ENCODE data around the gene PRIMPOL. TPM values are rescaled to one million over a fixed set of nuclear protein-coding genes. Genes with fewer than 3 reads are reported as not detected.
A peak's percentile ranks its signal among the peaks of the same experiment; 100 is the strongest.

The PRIMPOL gene
- total and polyA plus RNA-seq, 2 of the 4 experiments (the other 2 are of a cell fraction), result 5.6 to 8.8 TPM

DNA sequence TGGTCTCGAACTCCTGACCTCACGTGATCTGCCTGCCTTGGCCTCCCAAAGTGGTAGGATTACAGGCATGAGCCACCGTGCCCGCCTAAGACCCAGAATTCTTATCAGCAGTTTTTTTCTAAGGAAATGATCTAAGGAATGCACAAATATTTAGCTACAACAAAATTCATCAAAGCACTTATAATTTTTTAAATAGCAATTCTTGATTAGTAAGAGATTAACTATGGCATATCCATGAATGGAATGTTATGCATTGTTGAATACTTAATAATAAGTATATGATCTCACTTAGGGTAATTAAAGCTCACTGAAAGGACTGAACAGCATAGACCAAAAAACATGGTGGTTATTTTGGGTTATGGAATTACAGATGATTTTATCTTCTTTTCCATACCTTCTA lies 66.0 kb downstream of the PRIMPOL start:
- no peak overlapping the region for H3K56ac ChIP-seq (ENCODE audit: extremely low read depth, insufficient read depth, low read length)
- DNase-seq (peak; percentile 10), ATAC-seq (ENCODE audit: low read depth) (peak; percentile 40; the same call in 1 of the 2 replicates)
- H2BK120ac ChIP-seq (ENCODE audit: low read depth, low read length), result no peak overlapping the region
- H3K4me1 ChIP-seq (ENCODE audit: control insufficient read depth, insufficient read depth, low read length), result no peaks in the 10 kb centered on the region; the same call in 1 of the 2 replicates
- no peak overlapping the region for H4K91ac ChIP-seq (ENCODE audit: insufficient read depth, low read depth, low read length)
- H4K5ac ChIP-seq (ENCODE audit: low read depth, low read length), result no peak overlapping the region
- no peak overlapping the region for H2AFZ ChIP-seq (replicated peaks; ENCODE audit: low read length, poor library complexity)
- no TSS peak for BruUV-seq (replicated peaks)
- no peak overlapping the region for H3K18ac ChIP-seq (ENCODE audit: low read depth, low read length)
- H2AK5ac ChIP-seq (ENCODE audit: low read depth, low read length), result no peak overlapping the region
- TF ChIP-seq CHD1 (IDR thresholded peaks at IDR 0.05; ENCODE audit: low read depth, low read length), result no peak
- intact Hi-C loops (cut with micrococcal nuclease), result no loop called here
- H2AK9ac ChIP-seq (replicated peaks; ENCODE audit: low read depth, low read length, poor library complexity), result no peak overlapping the region
- peak overlapping the region; percentile 57; the same call in 1 of the 2 replicates for H3K27ac ChIP-seq (ENCODE audit: insufficient read depth, low read length)
- H3K36me3 ChIP-seq (ENCODE audit: control insufficient read depth, insufficient read depth, low read length), result peaks cover 1% of the 10 kb centered on the region; the same call in 1 of the 2 replicates
- no peak overlapping the region for H3K14ac ChIP-seq (replicated peaks; ENCODE audit: low read depth, low read length)
- H4K20me1 ChIP-seq (ENCODE audit: insufficient read depth, low read length), result no peaks in the 10 kb centered on the region
- H3K9me3 ChIP-seq (ENCODE audit: control insufficient read depth, insufficient read depth, low read length), result no peaks in the 10 kb centered on the region
- no peak overlapping the region for H3K4ac ChIP-seq (ENCODE audit: low read depth, low read length)
- H3K9ac ChIP-seq (ENCODE audit: low read depth, low read length), result no peak overlapping the region
- no peak overlapping the region for H3K23ac ChIP-seq (ENCODE audit: low read depth, low read length)
- ChIA-PET POLR2A (ENCODE audit: unreplicated experiment) (no interaction called here), CTCF (no interaction called here)
- H3K4me3 ChIP-seq (ENCODE audit: insufficient read depth, low read depth, low read length), result no peak overlapping the region
- in situ Hi-C loops (cut with MboI; ENCODE audit: low sequenced_read_pairs), result no loop called here
- peak overlapping the region; percentile 38 for H2BK5ac ChIP-seq (ENCODE audit: low read depth, low read length, poor library complexity, severe bottlenecking)
- H3K79me1 ChIP-seq (ENCODE audit: low read depth in 1 of 2, low read length in 2 of 2), result peaks cover 10 to 15% of the 10 kb centered on the region in 2 experiments; a peak in 3 of 4 replicates
- H3K9me1 ChIP-seq (ENCODE audit: insufficient read depth, low read length), result peaks cover 4% of the 10 kb centered on the region; the same call in 1 of the 2 replicates
- H4K8ac ChIP-seq (ENCODE audit: low read depth in 2 of 2, low read length in 2 of 2), result no peak overlapping the region
- H3K4me2 ChIP-seq (ENCODE audit: low read depth, low read length), result no peak overlapping the region
- no peak overlapping the region for H2BK15ac ChIP-seq (ENCODE audit: low read depth, low read length)
- WGBS, 2 experiments (ENCODE audit: extremely low coverage in 2 of 2, insufficient read length in 1 of 2), result no CpG with 5 or more reads among the region's 4 CpGs
- dilution Hi-C loops (cut with HindIII; ENCODE audit: low sequenced_read_pairs, unreplicated experiment), result no loop called here
- no peak overlapping the region for H2BK20ac ChIP-seq (ENCODE audit: low read depth, low read length)
- no peaks in the 10 kb centered on the region for H3K27me3 ChIP-seq (ENCODE audit: control insufficient read depth, insufficient read depth, low read length)

Data from IMR-90 (cell line).